ENCODE data around the gene METTL3. TPM values are rescaled to one million over a fixed set of nuclear protein-coding genes. Genes with fewer than 3 reads are reported as not detected.

The METTL3 gene
- total RNA-seq, 1 experiment from 2014 or later: 51.8 TPM

DNA sequence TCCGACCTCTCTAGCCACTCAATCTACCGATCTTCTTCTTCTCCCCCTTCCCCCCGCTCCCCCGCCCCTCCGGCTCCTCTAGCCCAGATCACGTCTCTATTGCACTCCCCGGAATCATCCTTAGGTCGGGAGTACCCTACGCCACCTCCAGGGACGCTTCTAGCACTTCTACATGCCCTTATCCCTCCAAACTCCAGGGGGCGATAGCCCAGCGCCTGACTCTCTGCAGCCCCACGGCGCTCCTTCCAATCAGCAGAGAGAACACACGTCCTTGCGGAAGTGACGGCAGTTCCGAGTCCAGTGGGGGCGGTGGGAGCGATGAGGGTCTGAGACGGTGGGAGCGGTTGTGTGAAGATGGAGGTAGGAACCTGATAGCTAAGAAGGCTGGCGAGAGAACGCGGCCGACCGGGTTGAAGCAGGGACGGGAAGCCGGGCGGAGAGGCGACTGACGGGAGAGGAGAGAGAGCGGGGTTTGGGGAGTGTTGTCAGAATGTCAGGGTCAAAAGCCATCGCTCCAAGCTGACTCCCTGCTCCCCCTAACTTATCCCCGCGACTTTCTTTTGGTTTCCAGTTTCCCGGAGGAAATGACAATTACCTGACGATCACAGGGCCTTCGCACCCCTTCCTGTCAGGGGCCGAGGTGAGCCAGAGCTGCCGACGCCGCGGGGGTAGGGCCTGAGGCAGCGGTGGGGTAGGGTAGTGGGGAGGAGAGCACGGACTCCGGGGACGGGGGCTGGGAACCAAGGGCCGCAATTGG is 34.0 kb downstream of the METTL3 start, which contains the start of the genes RAB2B and TOX4:
RAB2B (minus strand) TSS at position 35 of the 757 bp plus-strand sequence. CDS start 87 bp downstream, outside the sequence.
TOX4 (plus strand) TSS at position 271 of the 757 bp plus-strand sequence; CDS start at position 355, 84 bp downstream.
- DNase-seq (ENCODE audit: low read depth in 1 of 2, low spot score in 2 of 2): peak; percentile 91 to 95
- Histone ChIP-seq H3K9me3 (replicated peaks) (no peaks in the 10 kb centered on the region), H3K4me3 (peak within 1 kb of the TSS; percentile 64), H3K27ac (peak within 1 kb of the TSS; percentile 63), H3K4me1 (replicated peaks) (peaks cover 7% of the 10 kb centered on the region; the same call in 1 of the 2 replicates), H3K27me3 (replicated peaks) (no peaks in the 10 kb centered on the region), H3K36me3 (peaks cover 19% of the 10 kb centered on the region)

DNA sequence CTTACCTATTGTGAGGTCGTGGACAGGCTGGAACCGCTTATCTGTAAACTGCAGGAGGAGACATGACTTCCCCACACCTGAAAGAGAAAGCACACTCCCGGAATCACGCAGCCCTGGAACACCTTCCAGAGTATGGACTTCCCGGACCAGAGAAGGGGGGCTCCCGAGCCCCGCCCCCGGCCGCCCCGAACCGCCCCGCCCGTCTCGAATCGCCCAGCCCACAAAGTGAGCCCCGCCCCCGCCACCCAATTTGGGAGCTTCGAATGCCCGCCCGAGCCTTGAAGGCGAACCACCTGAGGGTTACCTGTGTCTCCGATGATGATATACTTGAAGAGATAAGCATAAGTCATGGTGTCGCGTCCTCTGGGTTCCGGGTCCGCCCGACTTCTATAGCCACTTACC is 34.6 kb downstream of the METTL3 start:
- Histone ChIP-seq H3K9me3 (replicated peaks) (no peaks in the 10 kb centered on the region), H3K36me3 (peaks cover 19% of the 10 kb centered on the region), H3K4me3 (peak overlapping the region; percentile 64), H3K4me1 (replicated peaks) (peaks cover 7% of the 10 kb centered on the region; the same call in 1 of the 2 replicates), H3K27me3 (replicated peaks) (no peaks in the 10 kb centered on the region), H3K27ac (no peak overlapping the region)
- peak in 1 of 2 experiments; percentile 73 for DNase-seq (ENCODE audit: low read depth in 1 of 2, low spot score in 2 of 2)

DNA sequence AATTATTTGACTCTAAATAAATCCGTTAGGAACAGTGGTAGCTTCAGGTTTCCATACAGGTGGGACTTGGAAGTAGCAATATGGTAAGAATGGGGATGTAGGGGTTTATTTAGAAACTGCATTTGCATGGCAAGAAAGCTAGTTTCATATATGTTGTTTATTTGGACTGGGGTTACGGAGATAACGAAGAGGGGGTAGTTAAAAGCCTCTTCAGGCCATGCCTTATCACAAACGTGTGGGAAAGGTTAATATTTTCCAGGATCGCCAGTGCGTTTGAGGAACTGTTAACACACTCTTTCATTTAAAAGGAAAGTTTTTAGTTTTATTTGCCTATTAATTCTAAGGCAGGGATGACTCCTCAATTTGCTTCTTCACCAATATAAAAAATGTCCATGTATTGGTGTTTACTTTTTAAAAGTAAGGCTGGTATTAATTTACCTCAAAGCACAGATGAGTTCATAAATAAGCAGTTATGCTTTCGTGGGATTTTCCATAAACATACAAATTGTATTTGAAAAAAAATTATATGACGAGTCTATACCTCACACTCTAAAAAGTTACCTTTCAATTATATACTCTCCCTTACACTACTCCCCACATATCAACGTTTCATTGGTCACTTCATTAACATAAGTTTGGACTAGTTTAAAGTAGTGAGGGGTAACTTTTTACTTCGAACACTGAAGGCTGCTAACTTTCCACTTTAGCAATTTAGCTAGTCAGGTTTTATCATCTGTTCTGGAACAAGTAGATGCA is 35.2 kb downstream of the METTL3 start:
- no peak overlapping the region for H3K27ac ChIP-seq
- peak overlapping the region; percentile 64 for H3K4me3 ChIP-seq
- H3K27me3 ChIP-seq (replicated peaks): no peaks in the 10 kb centered on the region
- H3K9me3 ChIP-seq (replicated peaks): no peaks in the 10 kb centered on the region
- peaks cover 7% of the 10 kb centered on the region; the same call in 1 of the 2 replicates for H3K4me1 ChIP-seq (replicated peaks)
- no peak for DNase-seq (ENCODE audit: low read depth in 1 of 2, low spot score in 2 of 2)
- H3K36me3 ChIP-seq: peaks cover 13% of the 10 kb centered on the region

DNA sequence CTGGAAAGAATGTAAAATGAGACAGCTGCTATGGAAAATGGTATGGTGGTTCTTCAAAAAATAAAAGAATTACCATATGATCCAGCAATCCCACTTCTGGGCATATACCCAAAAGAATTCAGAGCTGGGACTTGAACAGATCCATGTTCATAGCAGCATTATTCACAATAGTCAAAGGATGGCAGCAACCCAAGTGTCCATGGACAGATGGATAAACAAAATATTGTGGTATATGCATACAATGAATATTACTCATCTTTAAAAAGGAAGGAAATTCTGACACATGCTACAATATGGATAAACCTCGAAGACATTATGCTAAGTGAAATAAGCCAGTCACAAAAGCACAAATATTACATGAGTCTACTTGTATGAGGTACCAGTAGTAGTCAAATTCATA is 43.5 kb downstream of the METTL3 start:
- H3K4me3 ChIP-seq: no peak overlapping the region
- DNase-seq (ENCODE audit: low read depth in 1 of 2, low spot score in 2 of 2): no peak
- no peak overlapping the region for H3K27ac ChIP-seq
- peaks cover 27% of the 10 kb centered on the region for H3K36me3 ChIP-seq
- no peaks in the 10 kb centered on the region for H3K4me1 ChIP-seq (replicated peaks)
- no peaks in the 10 kb centered on the region for H3K27me3 ChIP-seq (replicated peaks)
- H3K9me3 ChIP-seq (replicated peaks): no peaks in the 10 kb centered on the region

DNA sequence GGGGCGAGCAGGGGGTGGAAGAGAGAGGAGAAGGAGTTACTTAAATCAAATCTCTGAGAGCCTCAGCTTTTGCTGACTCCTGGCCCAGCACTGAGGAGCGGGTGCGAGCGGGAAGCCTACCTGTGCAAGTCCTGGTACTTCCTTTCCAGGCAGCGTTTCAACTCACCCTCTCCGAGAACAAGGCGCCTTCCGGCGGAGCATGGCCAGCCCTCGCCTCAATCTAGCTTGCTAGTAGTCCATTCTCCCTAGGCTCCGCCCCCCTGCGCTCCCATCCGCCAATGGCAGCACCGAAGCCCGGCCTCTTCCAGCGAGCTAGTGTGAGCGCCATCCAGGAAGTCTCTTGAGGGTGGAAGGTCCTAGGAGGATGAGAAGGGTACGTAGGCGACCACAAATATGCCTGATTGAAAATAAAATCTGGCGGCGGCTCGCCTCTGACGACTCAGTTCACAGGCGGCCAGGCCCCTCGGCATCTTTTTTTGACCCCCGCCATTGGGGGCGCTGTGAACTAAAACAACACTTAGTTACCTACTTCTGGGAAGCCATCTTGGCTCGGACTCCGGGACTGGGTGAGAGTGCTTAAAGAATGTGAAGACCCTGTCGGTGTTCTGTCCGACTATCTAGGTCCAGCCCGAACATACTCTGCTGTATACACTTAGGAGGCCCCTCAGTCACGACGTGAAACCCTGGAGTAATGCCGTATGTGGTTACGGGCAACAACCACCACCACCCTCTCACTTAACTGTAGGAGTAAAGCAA is 55.0 kb downstream of the METTL3 start, which contains the start of gene CHD8:
CHD8 (minus strand) TSS at position 212 of the 756 bp plus-strand sequence. CDS start 24,480 bp downstream, outside the sequence.
- Histone ChIP-seq H3K4me1 (replicated peaks) (peaks cover 6% of the 10 kb centered on the region; the same call in 1 of the 2 replicates), H3K27me3 (replicated peaks) (no peaks in the 10 kb centered on the region), H3K9me3 (replicated peaks) (no peaks in the 10 kb centered on the region), H3K27ac (peak within 1 kb of the TSS; percentile 73), H3K36me3 (peaks cover 11% of the 10 kb centered on the region), H3K4me3 (peak within 1 kb of the TSS; percentile 55)
- DNase-seq (ENCODE audit: low read depth in 1 of 2, low spot score in 2 of 2): peak; percentile 98 to 99

DNA sequence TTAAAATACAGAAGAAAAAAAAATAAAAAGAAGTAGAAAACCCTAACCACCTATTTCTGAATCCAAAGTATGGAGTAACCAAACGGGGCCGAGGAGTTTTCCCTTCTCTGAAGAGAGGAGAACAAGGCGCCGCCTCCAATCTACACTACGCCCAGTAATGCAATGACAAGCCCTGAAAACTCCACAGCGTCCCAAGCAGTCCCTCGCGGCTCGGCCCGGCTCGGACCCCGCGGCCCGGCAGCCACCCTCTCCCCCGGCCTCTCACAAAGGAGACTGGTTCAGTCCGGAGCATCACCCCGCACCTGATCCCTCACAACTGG is 55.6 kb downstream of the METTL3 start:
- no peaks in the 10 kb centered on the region for H3K9me3 ChIP-seq (replicated peaks)
- H3K36me3 ChIP-seq: peaks cover 9% of the 10 kb centered on the region
- DNase-seq (ENCODE audit: low read depth in 1 of 2, low spot score in 2 of 2): no peak
- peaks cover 6% of the 10 kb centered on the region; the same call in 1 of the 2 replicates for H3K4me1 ChIP-seq (replicated peaks)
- H3K27me3 ChIP-seq (replicated peaks): no peaks in the 10 kb centered on the region
- peak overlapping the region; percentile 30 for H3K27ac ChIP-seq
- peak overlapping the region; percentile 55 for H3K4me3 ChIP-seq

DNA sequence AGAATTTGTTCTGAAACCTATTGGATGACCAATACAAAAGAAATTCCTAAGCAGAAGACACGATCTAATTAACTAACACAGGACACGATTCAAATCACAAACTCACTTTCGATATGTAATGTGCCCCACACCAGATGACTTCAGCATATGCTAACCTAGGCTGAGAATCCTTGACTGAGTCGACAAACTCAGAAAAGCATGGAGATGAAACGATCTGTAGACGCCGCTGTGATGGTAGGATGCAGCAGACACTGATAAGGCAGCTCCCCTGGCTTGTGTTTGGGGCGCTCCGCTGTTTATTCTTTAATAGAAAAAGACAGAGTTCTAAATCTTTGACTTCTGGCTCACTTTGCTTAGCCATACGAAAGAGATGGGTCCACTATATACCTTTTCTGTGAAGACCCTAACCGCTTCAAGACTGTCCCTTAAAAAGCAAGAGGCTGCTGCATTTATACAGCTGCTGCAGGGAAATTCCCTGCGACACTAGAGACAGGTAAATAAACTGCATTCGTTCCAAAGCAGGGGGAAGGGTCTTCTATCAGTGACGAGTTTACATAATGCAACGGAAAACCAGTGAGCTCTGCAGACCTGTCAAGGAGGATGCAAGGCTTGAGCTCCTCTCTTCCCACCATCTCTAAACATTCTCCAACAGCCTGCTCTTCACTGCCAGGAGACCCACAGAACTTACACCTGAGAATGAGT is 56.1 kb downstream of the METTL3 start:
- H3K36me3 ChIP-seq: peaks cover 6% of the 10 kb centered on the region
- peak in 1 of 2 experiments; percentile 4 for DNase-seq (ENCODE audit: low read depth in 1 of 2, low spot score in 2 of 2)
- H3K27ac ChIP-seq: no peak overlapping the region
- H3K4me3 ChIP-seq: peak overlapping the region; percentile 55
- peaks cover 6% of the 10 kb centered on the region; the same call in 1 of the 2 replicates for H3K4me1 ChIP-seq (replicated peaks)
- no peaks in the 10 kb centered on the region for H3K9me3 ChIP-seq (replicated peaks)
- H3K27me3 ChIP-seq (replicated peaks): no peaks in the 10 kb centered on the region

DNA sequence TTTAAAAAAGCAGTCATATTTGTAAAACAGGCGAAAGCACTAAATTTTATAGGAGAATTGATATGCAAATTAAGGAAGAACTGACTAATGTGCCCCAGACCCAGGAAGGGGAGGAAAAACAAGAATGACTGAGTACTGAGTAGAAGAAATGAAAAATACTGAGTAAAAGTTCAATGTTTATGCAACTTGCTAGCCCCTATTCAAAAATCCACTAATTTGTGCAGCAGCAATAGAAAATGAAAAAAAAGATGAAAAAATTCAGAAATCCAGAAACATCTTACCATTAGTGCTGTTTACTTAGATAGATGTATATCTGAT is 61.3 kb downstream of the METTL3 start:
- Histone ChIP-seq H3K4me1 (replicated peaks) (peaks cover 4% of the 10 kb centered on the region; the same call in 1 of the 2 replicates), H3K27me3 (replicated peaks) (no peaks in the 10 kb centered on the region), H3K27ac (no peak overlapping the region), H3K36me3 (peaks cover 6% of the 10 kb centered on the region), H3K9me3 (replicated peaks) (no peaks in the 10 kb centered on the region), H3K4me3 (no peak overlapping the region)
- no peak for DNase-seq (ENCODE audit: low read depth in 1 of 2, low spot score in 2 of 2)

Other genes with a start within 250 kb of the METTL3 start
- gene HNRNPC, start 241.9 kb downstream of the METTL3 start, total RNA-seq (2014; rRNA removed; shearing (Covaris generic)): 1,058 and 1,156 TPM in 2 replicates
- gene RPGRIP1, start 231.3 kb downstream of the METTL3 start, total RNA-seq (2014; rRNA removed; shearing (Covaris generic)): not detected in 2 replicates
- 63.6 and 90.1 TPM in 2 replicates for gene SUPT16H, start 127.3 kb downstream of the METTL3 start, total RNA-seq (2014; rRNA removed; shearing (Covaris generic))
- 23.7 and 41.0 TPM in 2 replicates for gene CHD8, start 55.2 kb downstream of the METTL3 start, total RNA-seq (2014; rRNA removed; shearing (Covaris generic))
- 15.4 and 28.3 TPM in 2 replicates for gene RAB2B, start 34.4 kb downstream of the METTL3 start, total RNA-seq (2014; rRNA removed; shearing (Covaris generic))
- gene TOX4, start 34.1 kb downstream of the METTL3 start, total RNA-seq (2014; rRNA removed; shearing (Covaris generic)): 18.1 and 23.2 TPM in 2 replicates
- 0.09 and 0.21 TPM in 2 replicates for gene SALL2, start 15.0 kb upstream of the METTL3 start, total RNA-seq (2014; rRNA removed; shearing (Covaris generic))
- not detected in 2 replicates for gene OR10G3, start 68.7 kb upstream of the METTL3 start, total RNA-seq (2014; rRNA removed; shearing (Covaris generic))
- not detected in 2 replicates for gene OR10G2, start 123.6 kb upstream of the METTL3 start, total RNA-seq (2014; rRNA removed; shearing (Covaris generic))
- gene OR4E2, start 142.5 kb upstream of the METTL3 start, total RNA-seq (2014; rRNA removed; shearing (Covaris generic)): not detected in 2 replicates
- not detected in 2 replicates for gene OR4E1, start 162.5 kb upstream of the METTL3 start, total RNA-seq (2014; rRNA removed; shearing (Covaris generic))

All from SJSA1 (cell line).